Stomach (tissue), 4 donors: ENCODE results near the gene ATF7.

Experiments used
- CTCF ChIP-seq, 7 experiments: fragments of 450-650 bp in 4 of 7; fragments of 200-600 bp in 3 of 7; sonication (generic) in 3 of 7; IDR thresholded peaks; one replicate each; pipeline ENCODE4 v1.5.1; 2016 to 2019; ENCODE audit warnings: antibody characterized with exemption in 7 of 7, control low read depth in 2 of 7, mild to moderate bottlenecking in 1 of 7
- POLR2A ChIP-seq, 4 donors: fragments of 450-650 bp; IDR thresholded peaks; one replicate each; pipeline ENCODE4 v1.6.1; 2016; ENCODE audit warnings: antibody characterized with exemption in 4 of 4, control low read depth in 2 of 4, mild to moderate bottlenecking in 1 of 4, moderate library complexity in 1 of 4

GRCh38 chr12:53516758-53517455 lies 109.3 kb downstream of the ATF7 start:
- TF ChIP-seq CTCF (IDR thresholded peaks at IDR 0.05) = no peak
- TF ChIP-seq POLR2A (IDR thresholded peaks at IDR 0.05) = no peak
